ENCODE results near the gene MORC4.
"Not testable (repeated sequence)": the region's sequence is repeated elsewhere in the genome, so short reads cannot be mapped to it uniquely, and the experiment has no call there.

The MORC4 gene

GRCh38 chrX:107000013-107000515 is at the start of gene MORC4:
MORC4 (minus strand) TSS chrX:107000212; CDS start chrX:106999969, 243 bp downstream.
- peak in 1 of 2 experiments; percentile 62 for DNase-seq

DNA sequence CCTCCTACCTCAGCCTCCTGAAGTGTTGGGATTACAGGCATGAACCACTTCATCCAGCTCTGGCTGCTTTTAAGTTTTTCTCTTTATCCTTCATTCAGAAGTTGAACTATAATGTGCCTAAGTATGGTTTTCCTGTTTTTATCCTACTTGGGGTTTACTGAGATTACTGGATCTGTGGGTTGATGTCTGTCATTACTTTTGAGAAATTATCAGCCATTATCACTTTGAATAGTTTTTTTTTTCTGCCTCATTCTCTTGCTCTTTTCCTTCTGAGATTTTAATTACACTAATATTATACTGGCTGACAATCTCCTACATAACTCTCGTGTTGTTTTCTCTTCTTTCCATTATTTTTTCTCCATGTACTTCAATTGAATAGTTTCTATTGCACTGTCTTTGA is 47.6 kb upstream of the MORC4 start:
- no peak for DNase-seq

DNA sequence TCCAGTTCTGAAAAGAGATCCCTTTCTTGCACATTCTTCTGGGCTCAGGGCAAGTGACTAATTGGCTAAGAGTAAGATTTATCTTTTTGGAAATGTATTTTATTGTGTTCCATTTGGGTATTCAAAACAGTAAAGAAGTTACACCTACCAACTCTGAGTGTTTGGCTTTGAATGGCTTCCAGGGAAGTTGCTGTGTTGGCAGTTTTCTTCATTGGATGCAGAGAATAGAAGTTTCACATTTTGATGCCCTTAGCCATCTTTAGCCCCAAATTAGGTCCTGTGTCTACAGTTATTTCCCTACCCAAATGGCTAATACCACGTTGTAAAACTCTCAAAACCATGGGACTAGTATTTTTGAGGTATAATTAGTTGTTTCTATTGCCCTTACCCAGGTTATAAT is 29.7 kb upstream of the MORC4 start:
- no peak for DNase-seq

- peak in 1 of 2 experiments; percentile 20 for DNase-seq
Observed at GRCh38 chrX:107025545-107025944, 25.5 kb upstream of the MORC4 start.

- no peak for DNase-seq
Observed at GRCh38 chrX:107014936-107015335, 14.9 kb upstream of the MORC4 start.

GRCh38 chrX:107008034-107008433 is 8.0 kb upstream of the MORC4 start:
- no peak for DNase-seq

GRCh38 chrX:106999002-106999975 is 723 bp downstream of the MORC4 start:
- peak in 1 of 2 experiments; percentile 15 for DNase-seq

DNA sequence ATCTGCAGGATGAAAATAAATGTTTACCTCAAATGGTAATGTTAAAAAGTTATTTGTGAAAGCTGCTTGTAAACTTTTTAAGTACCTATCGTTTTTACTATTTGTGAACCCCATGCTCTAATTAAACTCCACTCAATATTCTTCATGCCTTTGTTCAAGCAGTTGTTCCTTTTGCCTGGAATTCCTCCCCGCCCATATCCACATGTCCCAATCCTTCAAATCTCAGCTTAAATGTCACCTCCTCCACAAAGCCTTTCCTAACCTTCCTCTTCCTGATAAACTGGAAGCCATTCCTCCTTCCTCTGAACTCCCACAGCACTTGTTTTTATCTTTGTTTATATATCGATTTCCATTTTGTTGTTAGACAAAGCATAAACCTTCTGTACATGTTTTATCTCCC is 2.4 kb downstream of the MORC4 start:
- DNase-seq = no peak

GRCh38 chrX:106995678-106996077 is 4.3 kb downstream of the MORC4 start:
- DNase-seq = no peak

- no peak for DNase-seq
Observed at GRCh38 chrX:106987488-106987887, 12.5 kb downstream of the MORC4 start.

DNA sequence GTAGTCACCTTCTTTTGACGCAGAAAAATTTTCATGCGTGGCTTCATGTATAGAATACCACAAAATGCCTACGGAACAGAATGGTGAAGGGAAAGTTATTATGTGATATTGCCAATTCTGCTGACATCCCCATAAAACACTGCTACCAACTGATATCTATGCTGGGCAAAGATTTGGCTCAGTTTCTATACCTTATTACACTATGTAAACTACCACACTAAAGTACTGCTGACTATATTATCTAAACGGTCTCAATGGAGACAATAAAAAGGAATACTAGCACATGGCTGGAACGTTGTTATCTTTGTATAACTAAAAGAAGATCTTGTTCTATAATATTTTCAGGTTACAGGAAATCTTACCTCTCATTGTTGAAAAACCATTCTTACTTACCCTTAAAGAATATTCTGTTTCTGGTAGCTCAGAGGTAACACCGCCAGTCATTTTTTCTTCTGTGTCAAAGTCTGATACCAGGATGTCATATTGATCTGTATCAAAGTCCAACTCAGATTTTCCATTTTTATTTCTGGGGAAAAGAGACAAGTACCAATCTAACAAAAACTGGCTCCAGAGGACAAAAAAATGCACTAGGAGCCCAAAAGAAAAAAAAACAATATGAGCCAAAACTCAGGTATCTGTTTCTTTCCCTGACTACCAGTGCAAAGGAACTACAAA is 18.9 kb downstream of the MORC4 start:
- DNase-seq = no peak

- DNase-seq = no peak
Observed at GRCh38 chrX:106976416-106976815, 23.6 kb downstream of the MORC4 start.

DNA sequence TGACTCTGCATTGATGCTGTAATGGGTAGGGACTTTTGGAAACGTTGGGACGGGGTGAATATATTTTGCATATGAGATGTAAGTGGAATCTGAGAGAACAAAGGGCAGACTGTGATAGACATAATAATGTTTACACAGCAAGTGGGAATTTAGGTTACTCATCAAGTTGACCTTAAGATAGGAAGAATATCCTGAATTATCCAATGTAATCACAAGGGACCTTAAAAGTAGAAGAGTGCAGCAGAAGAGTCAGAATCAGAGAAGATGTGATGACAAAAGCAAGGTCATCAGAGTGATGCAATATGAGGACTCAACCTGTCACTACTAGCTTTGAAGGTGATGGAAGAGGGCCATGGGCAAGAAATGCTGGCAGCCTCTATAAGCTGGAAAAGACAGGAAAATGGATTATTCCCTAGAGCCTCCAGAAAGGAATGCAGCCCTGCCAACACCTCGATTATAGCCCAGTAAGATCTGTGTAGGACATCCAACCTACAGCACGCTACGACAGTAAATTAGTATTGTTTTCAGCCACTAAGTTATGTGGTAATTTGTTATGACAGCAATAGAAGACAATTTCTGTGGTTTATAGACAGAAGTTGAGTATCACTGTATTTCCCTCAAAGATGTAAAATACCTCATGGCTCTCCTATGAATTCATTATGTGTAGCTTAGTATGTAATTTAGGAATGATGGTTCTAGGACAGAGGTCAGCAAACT is 26.4 kb downstream of the MORC4 start:
- DNase-seq = no peak

GRCh38 chrX:106972896-106973295 is 27.1 kb downstream of the MORC4 start:
- DNase-seq = no peak

DNA sequence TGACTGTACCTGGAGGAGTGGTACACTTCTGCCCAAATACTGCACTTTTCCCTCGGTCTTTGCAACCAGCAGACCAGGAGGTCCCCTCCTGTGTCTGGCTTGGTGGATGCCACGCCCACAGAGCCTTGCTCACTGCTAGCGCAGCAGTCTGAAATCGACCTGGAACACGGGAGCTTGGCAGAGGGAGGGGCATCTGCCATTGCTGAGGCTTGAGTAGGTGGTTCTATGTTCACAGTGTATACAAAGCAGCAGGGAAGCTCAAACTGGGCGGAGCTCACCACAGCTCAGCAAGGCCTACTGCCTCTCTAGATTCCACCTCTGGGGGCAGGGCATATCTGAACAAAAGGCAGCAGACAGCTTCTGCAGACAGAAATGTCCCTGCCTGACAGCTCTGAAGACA is 33.5 kb downstream of the MORC4 start:
- DNase-seq = not testable (repeated sequence)

- no peak for DNase-seq
Observed at GRCh38 chrX:106964290-106964689, 35.7 kb downstream of the MORC4 start.

DNA sequence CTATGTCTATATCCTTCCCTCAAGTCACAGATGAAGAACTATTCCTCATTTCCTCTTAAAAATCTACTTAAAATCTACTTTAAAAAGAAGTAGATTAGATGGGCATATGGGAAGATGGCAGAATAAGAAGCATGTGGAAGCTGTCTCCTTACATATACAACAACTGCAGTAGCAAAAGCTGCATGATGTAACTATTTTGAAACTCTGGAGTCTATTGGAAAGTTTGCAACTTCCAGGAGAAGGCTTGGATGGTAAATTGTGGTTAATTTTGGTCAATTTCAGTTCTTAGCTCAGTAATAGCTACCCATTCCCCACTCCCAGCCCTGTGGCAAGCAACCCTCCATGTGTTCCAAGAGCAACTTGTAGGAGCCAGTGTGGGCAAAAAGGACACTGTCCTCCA is 36.9 kb downstream of the MORC4 start:
- DNase-seq = no peak

DNA sequence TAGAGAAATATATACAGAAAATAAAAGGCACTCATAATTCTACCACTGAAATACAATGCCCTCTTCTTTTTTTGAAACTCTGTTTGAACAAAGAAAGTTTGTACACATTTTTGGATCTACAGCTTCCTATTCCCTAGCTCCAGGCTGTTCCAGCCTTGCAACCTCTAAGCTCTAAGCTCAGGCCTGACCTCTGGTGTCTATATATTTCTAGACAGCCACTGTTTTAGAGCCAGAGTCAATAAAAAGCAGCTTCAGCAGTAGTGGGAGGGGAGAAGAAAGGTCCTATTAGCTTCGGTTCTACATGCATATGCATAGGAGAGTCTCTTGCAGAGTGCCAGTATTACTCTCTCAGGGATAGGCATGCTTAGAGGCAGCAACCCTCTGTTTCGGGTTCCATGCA is 40.1 kb downstream of the MORC4 start:
- DNase-seq = no peak

- DNase-seq = no peak
Observed at GRCh38 chrX:106957856-106958255, 42.2 kb downstream of the MORC4 start.

DNA sequence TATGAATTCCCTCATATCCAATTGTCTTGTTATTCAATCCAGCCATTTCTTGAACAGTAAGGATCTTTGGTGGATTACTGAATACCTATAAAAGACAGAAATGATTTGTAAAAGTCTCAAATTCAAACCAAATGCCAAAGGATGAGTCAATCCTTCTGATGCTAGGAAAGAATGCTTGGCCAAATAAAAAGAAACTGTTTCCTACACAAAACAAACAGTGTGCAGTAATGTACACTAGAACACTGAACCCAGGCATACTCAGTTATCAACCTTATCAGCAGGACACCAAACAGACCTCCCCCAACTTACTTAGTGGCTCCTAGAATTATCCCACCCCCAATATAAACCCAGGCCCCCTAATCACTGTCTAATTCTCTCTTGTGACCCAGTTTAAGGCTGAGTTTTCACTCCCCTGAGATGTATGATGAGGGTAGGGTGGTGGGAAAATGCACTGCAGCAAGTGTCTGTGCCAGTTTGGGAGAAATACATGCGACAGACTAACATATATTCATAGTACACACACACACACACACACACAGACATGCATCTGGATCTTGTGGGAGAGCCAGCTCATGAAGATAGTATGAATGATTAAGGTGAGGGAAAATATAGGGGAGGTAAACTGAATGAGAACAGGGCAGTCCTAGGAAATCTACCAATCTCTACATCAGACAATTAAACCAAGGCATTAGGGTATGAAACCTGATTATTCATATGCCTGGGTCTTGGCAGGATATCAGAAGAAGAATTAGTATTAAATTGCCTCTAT is 44.8 kb downstream of the MORC4 start:
- DNase-seq = no peak

- DNase-seq = no peak
Observed at GRCh38 chrX:106954041-106954440, 46.0 kb downstream of the MORC4 start.

DNA sequence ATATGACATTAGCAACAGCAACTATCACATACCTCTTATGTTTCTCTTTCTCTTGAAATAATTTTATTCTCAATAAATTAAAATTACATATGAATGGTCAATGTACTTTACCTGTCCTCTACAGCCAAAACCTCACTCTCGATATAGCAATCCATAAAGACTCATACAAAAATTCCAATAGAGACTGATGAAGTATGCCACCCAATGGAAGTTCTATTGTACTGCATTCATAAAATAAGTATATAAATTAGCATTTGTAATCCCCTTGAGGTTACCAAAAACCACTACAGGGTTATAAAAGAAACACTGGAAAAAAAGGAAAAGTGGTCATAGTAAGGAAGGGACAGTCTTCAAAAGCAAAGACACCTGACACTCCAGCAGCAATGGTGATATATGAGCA is 47.0 kb downstream of the MORC4 start:
- DNase-seq = peak in 1 of 2 experiments; percentile 4
